TTC549 (cell line): ENCODE data around the gene FAM117A.
"Not testable (repeated sequence)": the region's sequence is repeated elsewhere in the genome, so short reads cannot be mapped to it uniquely, and the experiment has no call there.

Experiments
- FAIRE-seq: peaks from 2 replicates; lab custom pipeline; 2012; peaks lifted over from hg19 to GRCh38; lab: Jason Lieb, UNC

Gene FAM117A

GRCh38 chr17:49762151-49762941 is 1.6 kb downstream of the FAM117A start:
- FAIRE-seq, result no peak

DNA sequence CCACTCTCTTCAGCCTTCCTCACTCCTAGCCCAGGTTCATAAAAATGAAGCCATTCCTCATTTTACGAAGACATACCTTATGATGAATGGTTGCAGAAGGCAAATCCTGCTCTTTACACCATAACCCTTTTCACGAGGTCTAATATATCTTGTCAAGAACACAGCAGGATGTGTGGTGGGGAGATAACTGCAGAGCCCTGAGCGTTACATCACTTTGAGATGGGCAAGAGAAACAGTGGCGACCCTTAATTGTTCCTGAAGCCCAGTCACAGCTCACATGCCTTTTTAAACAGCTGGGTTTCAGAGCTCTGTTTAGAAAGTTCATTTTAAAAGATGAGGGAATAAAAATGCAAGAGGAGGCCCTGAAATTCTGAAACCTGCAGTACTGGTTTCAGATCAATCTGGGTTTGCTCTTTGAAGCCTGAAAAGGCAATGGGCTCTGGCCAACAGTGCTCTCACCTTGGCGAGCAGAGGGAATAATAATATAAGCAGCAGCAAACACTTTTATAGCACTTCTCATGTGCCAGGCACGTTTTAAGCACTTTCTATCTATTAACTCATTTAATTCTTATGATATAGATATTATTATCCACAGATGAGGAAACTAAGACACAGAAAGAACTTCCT is 2.9 kb downstream of the FAM117A start:
- no peak for FAIRE-seq

DNA sequence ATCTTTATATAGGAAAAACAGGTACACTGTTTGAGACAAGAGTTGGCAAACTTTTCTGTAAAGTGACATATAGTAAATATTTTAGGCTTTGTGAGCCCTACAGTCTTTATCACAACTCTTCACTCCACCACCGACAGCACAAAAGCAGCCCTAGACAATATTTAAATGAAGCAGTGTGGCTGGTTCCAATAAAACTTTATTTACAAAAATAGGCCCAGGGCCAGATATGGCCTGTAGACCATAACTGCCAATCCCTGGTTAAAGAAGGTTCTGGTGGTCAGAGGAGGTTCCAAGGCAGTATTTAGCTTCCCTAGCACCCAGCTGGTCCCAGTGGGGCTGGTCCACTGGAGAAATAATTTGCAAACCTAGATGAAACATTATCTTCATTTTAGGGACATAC is 3.6 kb downstream of the FAM117A start:
- FAIRE-seq, result no peak

- no peak for FAIRE-seq
Observed at GRCh38 chr17:49759203-49759602, 4.7 kb downstream of the FAM117A start.

DNA sequence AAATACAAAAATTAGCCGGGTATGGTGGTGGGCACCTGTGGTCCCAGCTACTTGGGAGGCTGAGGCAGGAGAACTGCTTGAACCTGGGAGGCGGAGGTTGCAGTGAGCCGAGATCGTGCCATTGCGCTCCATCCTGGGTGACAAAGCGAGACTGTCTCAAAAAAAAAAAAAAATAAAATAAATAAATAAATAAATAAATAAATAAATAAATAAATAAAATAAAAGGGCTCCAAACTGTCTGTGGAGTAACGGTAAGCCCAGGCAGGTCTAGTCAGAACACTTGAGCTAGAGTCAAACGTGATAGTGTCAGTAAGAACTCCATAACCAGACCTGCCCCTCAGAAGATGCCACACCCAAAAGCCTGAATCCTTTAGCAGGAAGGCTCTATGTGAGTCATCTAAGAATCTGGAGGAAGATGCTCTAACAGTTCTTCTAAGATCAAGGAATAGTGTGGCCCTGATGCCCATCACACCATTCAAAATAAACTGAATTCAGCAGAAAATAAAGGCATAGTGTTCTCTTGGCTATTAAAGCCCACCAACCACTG is 5.4 kb downstream of the FAM117A start:
- not testable (repeated sequence) for FAIRE-seq

DNA sequence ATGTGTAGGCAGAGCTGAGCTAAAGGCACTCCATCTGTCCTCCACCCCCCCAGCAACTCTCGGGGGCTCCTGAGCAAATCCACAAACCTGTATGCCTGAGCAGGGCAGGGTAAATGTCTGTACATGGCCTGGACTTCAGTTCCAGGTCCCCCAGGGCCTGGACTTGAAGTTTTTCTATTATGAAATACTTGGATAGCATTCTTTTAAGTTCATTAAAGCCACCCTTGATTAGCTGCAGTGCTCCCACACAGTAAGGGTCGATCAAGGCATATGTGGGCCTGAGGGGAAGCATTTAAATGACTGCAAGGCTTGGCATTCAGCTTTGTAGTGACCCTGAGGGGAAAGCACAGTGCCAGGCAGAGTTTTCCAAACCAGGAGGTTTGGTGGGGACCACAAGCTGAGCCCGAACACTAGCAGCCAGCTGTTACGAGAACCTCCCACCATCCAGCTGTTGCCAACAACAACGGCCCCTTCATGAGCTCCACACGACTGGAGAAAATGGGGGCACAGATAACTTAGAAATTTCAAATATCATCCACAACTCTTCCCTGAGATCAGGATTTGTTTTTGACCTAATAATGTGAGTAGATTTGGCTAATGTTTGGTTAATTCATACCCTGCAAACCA is 6.7 kb downstream of the FAM117A start:
- FAIRE-seq, result no peak

DNA sequence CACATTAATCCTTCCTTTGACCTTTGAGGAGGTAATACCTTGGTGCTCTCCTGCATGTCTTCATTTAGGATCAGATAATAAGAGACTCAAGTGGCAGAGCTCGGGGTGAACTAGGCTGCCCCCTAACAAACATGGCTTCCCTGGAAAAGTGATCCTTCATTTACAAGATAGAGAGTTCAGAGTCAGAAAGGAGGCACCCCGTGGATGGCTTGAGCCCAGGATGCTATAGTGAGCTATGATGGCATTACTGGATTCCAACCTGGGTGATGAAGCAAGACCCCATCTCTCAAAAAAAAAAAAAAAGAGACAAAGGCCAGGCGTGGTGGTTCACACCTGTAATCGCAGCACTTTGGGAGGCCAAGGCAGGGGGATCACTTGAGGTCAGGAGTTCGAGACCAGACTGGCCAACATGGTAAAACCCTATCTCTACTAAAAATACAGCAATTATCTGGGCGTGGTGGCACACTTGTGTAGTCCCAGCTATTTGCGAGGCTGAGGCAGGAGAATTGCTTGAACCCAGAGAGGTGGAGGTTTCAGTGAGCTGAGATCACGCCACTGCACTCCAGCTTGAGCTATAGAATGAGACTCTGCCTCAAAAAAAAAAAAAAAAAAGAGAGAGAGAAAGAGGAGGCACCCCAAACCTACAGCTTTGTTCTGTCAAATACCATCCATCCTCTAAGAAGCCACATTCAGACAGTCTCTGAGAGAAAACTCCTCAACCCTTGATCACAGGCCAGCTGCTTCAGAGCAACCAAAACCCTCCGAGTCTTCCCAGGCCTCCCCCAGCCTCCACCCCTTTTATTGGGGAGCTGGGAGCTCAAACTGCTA is 7.4 kb downstream of the FAM117A start:
- no peak for FAIRE-seq

GRCh38 chr17:49755663-49756283 is 8.2 kb downstream of the FAM117A start:
- FAIRE-seq, result no peak

- FAIRE-seq, result no peak
Observed at GRCh38 chr17:49753959-49754391, 10.0 kb downstream of the FAM117A start.

- FAIRE-seq, result no peak
Observed at GRCh38 chr17:49752508-49752907, 11.4 kb downstream of the FAM117A start.

DNA sequence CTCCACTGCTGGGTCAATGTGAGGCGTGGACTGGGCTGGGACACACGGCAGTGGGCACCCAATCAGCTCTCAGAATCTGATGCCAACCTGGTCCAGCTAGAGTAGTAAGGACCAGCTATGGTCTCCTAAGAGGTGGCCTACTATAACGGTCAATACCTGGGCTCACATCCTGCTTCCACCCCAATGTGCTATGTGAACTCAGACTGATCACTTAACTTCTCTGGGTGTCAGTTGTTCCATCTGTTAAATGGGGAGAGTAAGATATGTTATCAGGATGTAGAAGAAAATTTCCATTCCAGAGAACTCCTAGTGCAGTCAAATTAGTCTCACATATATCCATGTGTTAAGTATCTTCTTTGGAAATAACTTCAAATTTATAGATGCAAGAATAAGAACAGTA is 14.2 kb downstream of the FAM117A start:
- FAIRE-seq, result no peak

DNA sequence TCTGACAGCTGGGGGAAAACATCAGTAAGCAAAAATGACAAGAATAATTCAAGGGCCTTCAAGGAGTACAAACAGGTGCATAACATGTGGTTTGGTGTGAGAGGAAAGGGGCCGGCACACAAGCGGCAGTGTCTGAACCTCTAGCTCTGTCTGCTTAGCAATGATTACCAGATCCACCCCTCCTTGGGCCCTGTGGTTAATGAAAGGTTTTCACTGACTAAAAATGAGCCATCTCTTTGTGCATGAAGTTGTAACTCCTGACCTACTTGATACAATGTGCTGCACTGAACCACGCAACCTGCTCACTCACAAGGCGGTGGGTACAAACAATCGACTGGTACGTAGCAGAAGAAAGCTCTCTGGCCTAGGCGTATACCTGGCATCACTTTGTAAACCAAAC is 15.1 kb downstream of the FAM117A start:
- no peak for FAIRE-seq

GRCh38 chr17:49748223-49748622 is 15.7 kb downstream of the FAM117A start:
- no peak for FAIRE-seq

DNA sequence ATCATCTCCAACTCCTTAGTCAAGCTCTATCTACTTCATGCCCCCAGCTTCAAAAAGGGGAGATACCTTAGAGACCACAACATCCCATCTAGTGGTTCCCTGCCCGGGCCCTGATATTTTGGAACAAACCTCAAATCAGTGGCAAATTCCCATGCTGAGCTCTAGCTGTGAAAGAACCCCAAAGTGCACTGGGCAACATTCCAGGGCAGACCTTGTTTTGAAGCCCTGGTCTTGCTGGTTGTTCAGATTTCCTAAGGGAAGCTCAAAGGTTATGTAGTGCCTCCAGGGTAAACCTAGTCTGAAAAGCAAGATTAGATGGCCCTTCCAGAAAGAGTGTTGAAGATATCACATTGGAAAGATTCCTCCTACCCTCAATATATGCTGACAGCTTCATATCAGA is 16.3 kb downstream of the FAM117A start:
- no peak for FAIRE-seq

- no peak for FAIRE-seq
Observed at GRCh38 chr17:49746791-49747490, 17.0 kb downstream of the FAM117A start.

- no peak for FAIRE-seq
Observed at GRCh38 chr17:49745175-49746139, 18.5 kb downstream of the FAM117A start.

DNA sequence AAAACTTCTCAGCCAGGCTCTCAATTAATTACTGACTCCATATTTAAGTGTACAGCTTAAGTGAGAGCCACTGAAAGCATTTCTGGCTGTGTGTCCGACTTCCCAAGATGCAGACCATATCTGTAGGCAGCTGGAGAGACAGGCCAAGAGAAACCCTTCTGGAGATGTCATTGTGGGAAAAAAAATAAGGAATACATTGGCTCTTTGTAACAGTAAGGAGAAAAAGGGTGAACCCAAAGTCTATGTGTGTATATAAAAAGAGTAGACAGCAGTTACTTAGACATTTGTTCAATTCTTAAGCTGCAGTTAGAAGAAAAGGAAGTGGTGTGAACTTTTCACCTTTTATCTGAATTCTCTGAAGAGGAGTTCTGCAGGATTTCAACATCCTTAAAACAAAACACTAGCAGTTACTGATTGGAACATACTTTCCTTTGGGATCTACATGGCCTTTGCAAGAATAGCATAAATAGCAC is 21.7 kb downstream of the FAM117A start:
- no peak for FAIRE-seq

- no peak for FAIRE-seq
Observed at GRCh38 chr17:49741692-49742076, 22.2 kb downstream of the FAM117A start.

DNA sequence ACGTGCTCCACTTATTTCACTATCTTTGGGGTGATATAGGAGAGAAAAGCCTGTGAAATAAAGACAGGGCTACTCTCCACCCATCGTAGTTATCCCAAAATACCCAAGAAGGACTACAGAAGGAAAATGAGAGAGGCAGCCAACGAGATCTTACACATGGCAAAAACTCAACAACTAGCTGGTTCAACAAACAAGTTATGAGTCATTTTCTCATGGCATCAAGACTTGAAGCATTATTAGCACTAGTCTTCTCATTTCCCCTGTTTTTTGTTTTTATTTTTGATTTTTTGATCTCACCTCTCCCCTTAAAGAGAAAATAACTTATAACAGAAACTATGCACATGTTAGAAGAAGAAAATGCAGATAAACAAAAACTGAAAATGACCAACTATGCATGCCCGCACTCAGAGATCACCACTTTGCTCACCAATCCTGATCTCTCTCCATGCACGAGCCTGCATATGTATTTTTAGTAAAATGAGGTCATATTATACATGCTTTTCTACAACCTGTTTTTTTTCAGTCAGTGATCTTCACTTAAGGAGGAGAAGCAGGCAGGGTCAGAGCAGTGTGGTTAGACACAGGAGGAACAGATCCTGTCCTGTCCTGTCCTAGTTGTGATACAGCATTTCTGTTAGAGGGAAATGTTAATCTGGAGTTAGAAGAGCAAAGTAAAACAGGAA is 22.8 kb downstream of the FAM117A start:
- no peak for FAIRE-seq
